Measurements from ENCODE around the gene ZHX3. TPM values are rescaled to one million over a fixed set of nuclear protein-coding genes. Genes with fewer than 3 reads are reported as not detected.

ZHX3 gene
- total RNA-seq, 2 donors from 2014 or later = 19.9 to 25.6 TPM

GRCh38 chr20:41249411-41250281, 67.9 kb downstream of the ZHX3 start:
- no peak for TF ChIP-seq CTCF (IDR thresholded peaks at IDR 0.05)
- Histone ChIP-seq H3K4me1 (no peaks in the 10 kb centered on the region), H3K9ac (ENCODE audit: low read depth in 2 of 2, low read length in 2 of 2) (peak overlapping the region in 1 of 2 donors; percentile 27), H3K9me3 (no peaks in the 10 kb centered on the region), H3K27ac (peak overlapping the region; percentile 34), H3K36me3 (no peaks in the 10 kb centered on the region), H3K27me3 (no peaks in the 10 kb centered on the region), H3K4me3 (no peak overlapping the region)
- intact Hi-C loops (cut with DNase I) = no loop called here
- DNase-seq = peak; percentile 39

- H3K27ac ChIP-seq = peak overlapping the region; percentile 30
- H3K4me3 ChIP-seq = no peak overlapping the region
- no peaks in the 10 kb centered on the region for H3K4me1 ChIP-seq
- H3K36me3 ChIP-seq = no peaks in the 10 kb centered on the region
- intact Hi-C loops (cut with DNase I) = no loop called here
- DNase-seq = no peak
- no peak for TF ChIP-seq CTCF (IDR thresholded peaks at IDR 0.05)
- H3K9me3 ChIP-seq = no peaks in the 10 kb centered on the region
- no peak overlapping the region for H3K9ac ChIP-seq (ENCODE audit: low read depth in 2 of 2, low read length in 2 of 2)
- no peaks in the 10 kb centered on the region for H3K27me3 ChIP-seq
These were observed 69.0 kb downstream of the ZHX3 start for GRCh38 chr20:41248368-41249024.

- no peak for DNase-seq
- H3K4me1 ChIP-seq = no peaks in the 10 kb centered on the region
- H3K36me3 ChIP-seq = no peaks in the 10 kb centered on the region
- TF ChIP-seq CTCF (IDR thresholded peaks at IDR 0.05) = no peak
- H3K27ac ChIP-seq = peak overlapping the region; percentile 30
- H3K4me3 ChIP-seq = no peak overlapping the region
- no peak overlapping the region for H3K9ac ChIP-seq (ENCODE audit: low read depth in 2 of 2, low read length in 2 of 2)
- H3K9me3 ChIP-seq = no peaks in the 10 kb centered on the region
- intact Hi-C loops (cut with DNase I) = no loop called here
- no peaks in the 10 kb centered on the region for H3K27me3 ChIP-seq
These were observed 69.8 kb downstream of the ZHX3 start for GRCh38 chr20:41247523-41248367.

GRCh38 chr20:41245086-41245707, 72.3 kb downstream of the ZHX3 start:
- no peak overlapping the region for H3K9ac ChIP-seq (ENCODE audit: low read depth in 2 of 2, low read length in 2 of 2)
- intact Hi-C loops (cut with DNase I) = no loop called here
- H3K4me3 ChIP-seq = no peak overlapping the region
- no peaks in the 10 kb centered on the region for H3K36me3 ChIP-seq
- no peaks in the 10 kb centered on the region for H3K27me3 ChIP-seq
- H3K27ac ChIP-seq = no peak overlapping the region
- peaks cover 3% of the 10 kb centered on the region for H3K4me1 ChIP-seq
- DNase-seq = no peak
- no peak for TF ChIP-seq CTCF (IDR thresholded peaks at IDR 0.05)
- no peaks in the 10 kb centered on the region for H3K9me3 ChIP-seq

- Histone ChIP-seq H3K9me3 (no peaks in the 10 kb centered on the region), H3K36me3 (no peaks in the 10 kb centered on the region), H3K4me3 (no peak overlapping the region), H3K27me3 (no peaks in the 10 kb centered on the region), H3K27ac (no peak overlapping the region), H3K4me1 (peaks cover 3% of the 10 kb centered on the region), H3K9ac (ENCODE audit: low read depth in 2 of 2, low read length in 2 of 2) (no peak overlapping the region)
- intact Hi-C loops (cut with DNase I) = no loop called here
- no peak for TF ChIP-seq CTCF (IDR thresholded peaks at IDR 0.05)
- no peak for DNase-seq
These were observed 74.7 kb downstream of the ZHX3 start for GRCh38 chr20:41242807-41243206.

Data from colonic mucosa (tissue), 4 donors.